ENCODE data around the gene ITPR2.
"Not testable (repeated sequence)": the region's sequence is repeated elsewhere in the genome, so short reads cannot be mapped to it uniquely, and the experiment has no call there.

The ITPR2 gene

DNA sequence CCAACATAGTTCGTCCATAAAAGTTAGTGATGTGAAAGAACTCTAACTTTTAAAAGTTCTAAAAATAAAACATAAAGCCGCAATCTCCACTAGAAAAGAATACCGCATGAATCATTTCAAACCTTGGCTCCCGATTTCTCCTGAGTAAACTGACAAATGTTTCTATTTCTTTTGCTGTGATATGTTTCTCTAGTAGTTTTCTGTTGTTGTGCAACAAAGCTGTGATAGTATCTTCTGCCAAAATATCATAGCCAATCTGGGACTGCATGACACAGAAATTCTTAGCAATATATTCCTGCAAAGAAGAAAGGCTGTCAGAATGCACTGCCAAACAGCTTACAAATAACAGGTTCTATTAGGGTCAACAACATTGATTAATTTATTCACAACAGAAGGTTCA, 174.0 kb downstream of the ITPR2 start:
- Histone ChIP-seq H3K27ac (ENCODE audit: low read depth, low read length) (no peak overlapping the region), H3K4me1 (ENCODE audit: control insufficient read depth in 5 of 5, insufficient read depth in 5 of 5, low read length in 5 of 5) (peaks cover 0 to 10% (median 0%) of the 10 kb centered on the region in 5 donors), H3K9ac (ENCODE audit: low read length in 5 of 5) (peak overlapping the region in 1 of 5 donors; percentile 40), H3K4me3 (ENCODE audit: low read depth in 1 of 5, low read length in 5 of 5) (no peak overlapping the region), H3K9me3 (ENCODE audit: control insufficient read depth in 5 of 5, low read length in 5 of 5) (no peaks in the 10 kb centered on the region), H3K36me3 (ENCODE audit: control insufficient read depth in 5 of 5, insufficient read depth in 5 of 5, low read length in 5 of 5) (peaks cover 27 to 39% (median 32%) of the 10 kb centered on the region in 5 donors), H3K27me3 (ENCODE audit: control insufficient read depth in 5 of 5, insufficient read depth in 4 of 5, low read length in 5 of 5) (no peaks in the 10 kb centered on the region)

DNA sequence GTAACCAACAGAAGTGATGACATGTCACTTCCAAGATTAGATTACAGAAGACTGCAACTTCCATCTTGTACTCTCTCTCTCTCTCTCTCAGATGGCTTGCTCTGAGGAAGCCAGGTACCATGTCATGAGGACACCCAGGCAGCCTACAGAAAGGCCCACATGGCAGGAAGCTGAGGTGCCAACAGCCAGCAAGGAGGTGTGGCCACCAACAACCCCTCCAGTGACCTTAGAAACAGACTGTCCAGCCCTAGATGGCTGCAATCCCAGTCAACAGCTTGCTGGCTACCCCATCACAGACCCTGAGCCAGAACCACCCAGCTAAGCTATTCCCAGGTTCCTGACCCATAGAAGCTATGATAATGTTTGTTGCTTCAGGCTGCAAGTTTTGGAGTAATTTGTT, 178.4 kb downstream of the ITPR2 start:
- Histone ChIP-seq H3K4me1 (ENCODE audit: control insufficient read depth in 5 of 5, insufficient read depth in 5 of 5, low read length in 5 of 5) (peaks cover 0 to 10% (median 0%) of the 10 kb centered on the region in 5 donors), H3K36me3 (ENCODE audit: control insufficient read depth in 5 of 5, insufficient read depth in 5 of 5, low read length in 5 of 5) (peaks cover 20 to 50% (median 37%) of the 10 kb centered on the region in 5 donors), H3K4me3 (ENCODE audit: low read depth in 1 of 5, low read length in 5 of 5) (no peak overlapping the region), H3K9me3 (ENCODE audit: control insufficient read depth in 5 of 5, low read length in 5 of 5) (peaks cover 0 to 4% (median 0%) of the 10 kb centered on the region in 5 donors), H3K27me3 (ENCODE audit: control insufficient read depth in 5 of 5, insufficient read depth in 4 of 5, low read length in 5 of 5) (no peaks in the 10 kb centered on the region), H3K27ac (ENCODE audit: low read depth, low read length) (no peak overlapping the region), H3K9ac (ENCODE audit: low read length in 5 of 5) (no peak overlapping the region)

DNA sequence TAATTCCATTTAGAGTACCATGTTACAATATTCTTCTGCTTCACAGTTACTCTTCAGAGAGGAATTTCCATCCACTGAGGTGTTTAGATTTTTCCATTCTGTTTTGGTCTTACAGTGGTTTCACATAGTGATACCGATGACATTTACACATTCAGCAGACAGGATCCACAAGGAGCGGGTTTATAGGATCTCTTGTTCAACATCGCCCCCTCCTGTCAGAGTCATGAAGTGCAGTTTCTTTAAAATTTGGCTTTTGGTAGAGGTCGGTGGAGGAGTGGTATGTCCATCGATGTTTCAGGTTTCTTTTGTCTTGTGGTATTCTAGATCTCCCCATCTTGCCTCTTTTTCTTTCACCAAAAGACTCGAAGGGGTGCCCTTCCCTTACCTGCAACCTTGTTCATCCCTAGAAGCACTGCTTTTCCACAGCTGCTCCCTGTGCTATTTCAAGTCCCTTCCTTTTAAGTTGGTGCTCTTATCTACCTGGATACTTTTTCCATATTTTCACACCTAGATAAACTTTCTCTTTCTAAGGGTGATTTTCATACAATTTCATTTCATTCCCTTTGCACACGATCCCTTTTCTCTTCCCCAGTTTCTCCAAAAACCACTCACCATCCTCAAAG, 181.3 kb downstream of the ITPR2 start:
- Histone ChIP-seq H3K4me3 (ENCODE audit: low read depth in 1 of 5, low read length in 5 of 5) (no peak overlapping the region), H3K9ac (ENCODE audit: low read length in 5 of 5) (no peak overlapping the region), H3K36me3 (ENCODE audit: control insufficient read depth in 5 of 5, insufficient read depth in 5 of 5, low read length in 5 of 5) (peaks cover 15 to 34% (median 28%) of the 10 kb centered on the region in 5 donors), H3K27ac (ENCODE audit: low read depth, low read length) (no peak overlapping the region), H3K9me3 (ENCODE audit: control insufficient read depth in 5 of 5, low read length in 5 of 5) (peaks cover 0 to 4% (median 0%) of the 10 kb centered on the region in 5 donors), H3K4me1 (ENCODE audit: control insufficient read depth in 5 of 5, insufficient read depth in 5 of 5, low read length in 5 of 5) (peaks cover 0 to 3% (median 0%) of the 10 kb centered on the region in 5 donors), H3K27me3 (ENCODE audit: control insufficient read depth in 5 of 5, insufficient read depth in 4 of 5, low read length in 5 of 5) (no peaks in the 10 kb centered on the region)

DNA sequence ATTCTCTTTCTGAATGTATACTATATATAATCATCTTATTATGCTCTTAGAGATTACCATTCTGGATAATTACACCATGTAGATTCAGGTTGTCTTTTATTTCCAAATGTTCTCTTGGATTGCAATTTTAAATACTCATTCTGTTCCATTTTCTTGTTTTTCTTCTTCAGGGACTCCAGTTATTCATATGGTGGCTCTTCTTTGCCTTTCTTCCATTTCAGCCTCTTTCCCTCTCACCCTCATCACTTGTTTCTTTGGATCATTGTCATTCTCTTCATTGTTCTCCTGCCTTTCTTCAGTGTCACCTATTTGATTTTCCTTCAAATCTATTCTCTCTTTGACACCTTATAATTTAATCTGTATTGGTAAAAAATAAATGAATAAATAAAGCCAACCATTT, 182.0 kb downstream of the ITPR2 start:
- no peak overlapping the region for H3K27ac ChIP-seq (ENCODE audit: low read depth, low read length)
- H3K27me3 ChIP-seq (ENCODE audit: control insufficient read depth in 5 of 5, insufficient read depth in 4 of 5, low read length in 5 of 5), result no peaks in the 10 kb centered on the region
- H3K9ac ChIP-seq (ENCODE audit: low read length in 5 of 5), result no peak overlapping the region
- H3K4me1 ChIP-seq (ENCODE audit: control insufficient read depth in 5 of 5, insufficient read depth in 5 of 5, low read length in 5 of 5), result peaks cover 0 to 3% (median 0%) of the 10 kb centered on the region in 5 donors
- no peak overlapping the region for H3K4me3 ChIP-seq (ENCODE audit: low read depth in 1 of 5, low read length in 5 of 5)
- peaks cover 9 to 28% (median 24%) of the 10 kb centered on the region in 5 donors for H3K36me3 ChIP-seq (ENCODE audit: control insufficient read depth in 5 of 5, insufficient read depth in 5 of 5, low read length in 5 of 5)
- H3K9me3 ChIP-seq (ENCODE audit: control insufficient read depth in 5 of 5, low read length in 5 of 5), result peaks cover 0 to 4% (median 0%) of the 10 kb centered on the region in 5 donors

DNA sequence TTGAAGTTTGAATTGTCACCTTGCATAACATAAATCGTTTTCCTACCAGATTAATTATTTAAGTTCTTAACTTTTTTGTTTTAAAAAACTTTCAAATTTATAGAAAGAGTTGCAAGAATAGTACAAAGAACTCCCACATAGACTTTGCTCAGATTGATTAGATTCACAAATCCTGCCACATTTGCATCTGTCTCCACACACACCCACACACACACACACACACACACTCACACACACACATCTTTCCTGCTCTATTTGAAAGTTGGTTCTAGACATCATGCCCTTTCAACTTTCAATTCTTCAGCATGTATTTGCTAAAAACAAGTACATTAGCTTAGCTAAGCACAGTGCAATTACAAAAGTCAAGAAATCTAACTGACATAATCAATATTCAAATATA, 184.0 kb downstream of the ITPR2 start:
- Histone ChIP-seq H3K9me3 (ENCODE audit: control insufficient read depth in 5 of 5, low read length in 5 of 5) (peaks cover 0 to 4% (median 0%) of the 10 kb centered on the region in 5 donors), H3K4me1 (ENCODE audit: control insufficient read depth in 5 of 5, insufficient read depth in 5 of 5, low read length in 5 of 5) (peaks cover 0 to 3% (median 0%) of the 10 kb centered on the region in 5 donors), H3K4me3 (ENCODE audit: low read depth in 1 of 5, low read length in 5 of 5) (no peak overlapping the region), H3K27ac (ENCODE audit: low read depth, low read length) (no peak overlapping the region), H3K9ac (ENCODE audit: low read length in 5 of 5) (no peak overlapping the region), H3K27me3 (ENCODE audit: control insufficient read depth in 5 of 5, insufficient read depth in 4 of 5, low read length in 5 of 5) (no peaks in the 10 kb centered on the region), H3K36me3 (ENCODE audit: control insufficient read depth in 5 of 5, insufficient read depth in 5 of 5, low read length in 5 of 5) (peaks cover 3 to 18% (median 15%) of the 10 kb centered on the region in 5 donors)

DNA sequence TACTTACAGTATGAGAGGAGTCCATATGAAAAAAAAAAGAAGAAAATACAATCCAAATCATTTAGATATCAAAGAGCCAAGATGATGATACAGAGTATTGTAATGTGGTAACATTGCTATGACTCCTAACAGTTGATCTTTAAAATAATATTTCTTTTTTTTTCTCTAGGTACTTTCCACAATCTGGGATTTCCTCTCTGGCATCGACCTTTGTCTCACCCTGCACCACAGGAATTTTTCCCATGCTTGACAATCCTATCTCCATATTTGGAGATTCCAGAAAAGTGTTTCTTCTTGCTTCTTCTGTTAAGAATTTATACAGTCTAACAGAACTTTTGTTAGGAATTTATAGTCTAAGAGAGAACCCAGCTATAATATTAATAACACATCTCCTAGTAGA, 184.4 kb downstream of the ITPR2 start:
- Histone ChIP-seq H3K9me3 (ENCODE audit: control insufficient read depth in 5 of 5, low read length in 5 of 5) (peaks cover 0 to 4% (median 0%) of the 10 kb centered on the region in 5 donors), H3K27me3 (ENCODE audit: control insufficient read depth in 5 of 5, insufficient read depth in 4 of 5, low read length in 5 of 5) (no peaks in the 10 kb centered on the region), H3K27ac (ENCODE audit: low read depth, low read length) (no peak overlapping the region)

DNA sequence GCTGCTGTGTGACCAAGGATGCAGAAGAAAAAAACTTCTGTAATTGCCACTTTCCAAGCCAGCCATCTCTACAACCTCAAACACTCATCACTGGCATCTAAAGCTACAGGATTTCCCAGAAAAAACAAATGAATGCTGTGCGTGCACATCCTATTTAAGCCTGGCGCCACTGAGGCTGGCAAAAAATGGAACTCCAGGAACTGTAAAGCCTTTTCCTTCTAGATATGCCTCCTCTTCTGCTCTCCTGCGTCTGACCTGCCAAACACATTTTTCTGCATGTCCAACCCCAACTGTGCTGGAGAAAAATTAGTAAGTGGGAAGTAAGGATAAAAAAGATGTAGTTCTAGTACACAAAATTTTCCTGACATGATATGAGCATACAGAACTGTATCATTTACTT, 184.9 kb downstream of the ITPR2 start:
- Histone ChIP-seq H3K9me3 (ENCODE audit: control insufficient read depth in 5 of 5, low read length in 5 of 5) (peaks cover 0 to 4% (median 0%) of the 10 kb centered on the region in 5 donors), H3K4me3 (ENCODE audit: low read depth in 1 of 5, low read length in 5 of 5) (no peak overlapping the region), H3K9ac (ENCODE audit: low read length in 5 of 5) (no peak overlapping the region), H3K4me1 (ENCODE audit: control insufficient read depth in 5 of 5, insufficient read depth in 5 of 5, low read length in 5 of 5) (peaks cover 0 to 3% (median 0%) of the 10 kb centered on the region in 5 donors), H3K36me3 (ENCODE audit: control insufficient read depth in 5 of 5, insufficient read depth in 5 of 5, low read length in 5 of 5) (peaks cover 3 to 13% (median 11%) of the 10 kb centered on the region in 5 donors), H3K27ac (ENCODE audit: low read depth, low read length) (no peak overlapping the region), H3K27me3 (ENCODE audit: control insufficient read depth in 5 of 5, insufficient read depth in 4 of 5, low read length in 5 of 5) (no peaks in the 10 kb centered on the region)

More for the DNA sequence above, 184.4 kb downstream of the ITPR2 start:
- Histone ChIP-seq H3K36me3 (ENCODE audit: control insufficient read depth in 5 of 5, insufficient read depth in 5 of 5, low read length in 5 of 5) (peaks cover 3 to 16% (median 11%) of the 10 kb centered on the region in 5 donors), H3K9ac (ENCODE audit: low read length in 5 of 5) (no peak overlapping the region), H3K4me1 (ENCODE audit: control insufficient read depth in 5 of 5, insufficient read depth in 5 of 5, low read length in 5 of 5) (peaks cover 0 to 3% (median 0%) of the 10 kb centered on the region in 5 donors), H3K4me3 (ENCODE audit: low read depth in 1 of 5, low read length in 5 of 5) (no peak overlapping the region)

DNA sequence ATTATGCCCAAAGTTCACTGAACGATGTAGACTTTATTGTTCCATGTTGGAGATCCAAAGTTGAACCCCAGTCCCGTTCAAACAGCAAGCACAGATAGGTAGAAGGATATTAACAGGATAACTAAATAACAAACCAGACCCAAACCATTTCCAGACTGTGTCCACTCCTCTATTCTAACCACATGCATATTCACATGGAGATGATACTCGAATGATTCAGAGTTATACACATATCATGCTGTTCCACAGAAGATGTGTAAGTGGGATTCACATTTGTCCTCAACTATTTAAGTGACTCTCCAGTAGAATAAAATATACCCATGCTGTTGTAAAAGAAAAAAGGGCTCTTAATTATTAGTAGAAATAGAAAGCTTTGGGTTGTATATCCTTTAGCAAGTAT, 185.9 kb downstream of the ITPR2 start:
- Histone ChIP-seq H3K27ac (ENCODE audit: low read depth, low read length) (no peak overlapping the region), H3K27me3 (ENCODE audit: control insufficient read depth in 5 of 5, insufficient read depth in 4 of 5, low read length in 5 of 5) (no peaks in the 10 kb centered on the region), H3K4me1 (ENCODE audit: control insufficient read depth in 5 of 5, insufficient read depth in 5 of 5, low read length in 5 of 5) (peaks cover 0 to 3% (median 0%) of the 10 kb centered on the region in 5 donors), H3K9ac (ENCODE audit: low read length in 5 of 5) (no peak overlapping the region), H3K9me3 (ENCODE audit: control insufficient read depth in 5 of 5, low read length in 5 of 5) (peaks cover 0 to 4% (median 0%) of the 10 kb centered on the region in 5 donors), H3K4me3 (ENCODE audit: low read depth in 1 of 5, low read length in 5 of 5) (no peak overlapping the region), H3K36me3 (ENCODE audit: control insufficient read depth in 5 of 5, insufficient read depth in 5 of 5, low read length in 5 of 5) (peaks cover 0 to 13% (median 3%) of the 10 kb centered on the region in 5 donors)

DNA sequence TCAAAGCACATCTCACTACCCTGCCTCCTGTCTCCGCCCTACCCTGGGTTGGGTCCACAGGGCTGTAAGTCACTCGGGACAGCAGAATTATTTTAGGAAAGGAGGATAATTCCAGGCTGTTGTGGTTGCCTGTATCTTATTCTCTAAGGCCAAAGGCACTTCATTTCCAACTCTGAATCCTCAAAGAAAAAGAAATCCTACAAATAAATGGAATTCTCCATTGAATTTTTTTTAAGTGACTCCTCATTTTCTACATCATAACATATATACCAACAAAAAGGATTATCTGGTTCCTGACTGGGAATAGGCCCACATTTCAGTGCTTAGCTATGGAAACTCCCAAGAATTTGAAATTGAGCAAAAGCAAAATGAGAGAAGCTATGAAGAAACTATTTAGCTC, 186.4 kb downstream of the ITPR2 start:
- Histone ChIP-seq H3K9me3 (ENCODE audit: control insufficient read depth in 5 of 5, low read length in 5 of 5) (peaks cover 0 to 4% (median 0%) of the 10 kb centered on the region in 5 donors), H3K4me3 (ENCODE audit: low read depth in 1 of 5, low read length in 5 of 5) (no peak overlapping the region), H3K36me3 (ENCODE audit: control insufficient read depth in 5 of 5, insufficient read depth in 5 of 5, low read length in 5 of 5) (peaks cover 0 to 10% (median 3%) of the 10 kb centered on the region in 5 donors), H3K4me1 (ENCODE audit: control insufficient read depth in 5 of 5, insufficient read depth in 5 of 5, low read length in 5 of 5) (peaks cover 0 to 3% (median 0%) of the 10 kb centered on the region in 5 donors), H3K9ac (ENCODE audit: low read length in 5 of 5) (no peak overlapping the region), H3K27ac (ENCODE audit: low read depth, low read length) (no peak overlapping the region), H3K27me3 (ENCODE audit: control insufficient read depth in 5 of 5, insufficient read depth in 4 of 5, low read length in 5 of 5) (no peaks in the 10 kb centered on the region)

DNA sequence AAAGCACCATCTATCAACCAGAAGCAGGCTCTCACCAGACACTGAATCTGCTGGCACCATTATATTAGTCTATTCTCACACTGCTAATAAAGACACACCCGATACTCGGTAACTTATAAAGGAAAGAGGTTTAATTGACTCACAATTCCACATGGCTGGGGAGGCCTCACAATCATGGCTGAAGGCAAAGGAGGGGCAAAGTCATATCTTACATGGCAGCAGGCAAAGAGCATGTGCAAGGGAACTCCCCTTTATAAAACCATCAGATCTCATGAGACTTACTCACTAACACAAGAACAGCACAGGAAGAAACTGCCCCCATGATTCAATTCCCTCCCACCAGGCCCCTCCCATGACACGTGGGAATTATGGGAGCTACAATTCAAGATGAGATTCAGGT, 188.6 kb downstream of the ITPR2 start:
- H3K4me3 ChIP-seq (ENCODE audit: low read depth in 1 of 5, low read length in 5 of 5); H3K9ac ChIP-seq (ENCODE audit: low read length in 5 of 5); H3K27ac ChIP-seq (ENCODE audit: low read depth, low read length); H3K9me3 ChIP-seq (ENCODE audit: control insufficient read depth in 5 of 5, low read length in 5 of 5); H3K27me3 ChIP-seq (ENCODE audit: control insufficient read depth in 5 of 5, insufficient read depth in 4 of 5, low read length in 5 of 5); H3K4me1 ChIP-seq (ENCODE audit: control insufficient read depth in 5 of 5, insufficient read depth in 5 of 5, low read length in 5 of 5): not testable (repeated sequence)
- H3K36me3 ChIP-seq (ENCODE audit: control insufficient read depth in 5 of 5, insufficient read depth in 5 of 5, low read length in 5 of 5), result peaks cover 0 to 13% (median 3%) of the 10 kb centered on the region in 5 donors

Measured in subcutaneous abdominal adipose tissue (tissue), 5 donors.